WTC11 (cell line): ENCODE results near the gene ARHGAP15. TPM values are rescaled to one million over a fixed set of nuclear protein-coding genes. Genes with fewer than 3 reads are reported as not detected.

ENCODE experiments used
- ATAC-seq: fragments of 200-7000 bp; cut with Tn5 transposase; 2 replicates; pipeline ENCODE4 v1.10.0; 2021; ENCODE audit warnings: mild to moderate bottlenecking, moderate library complexity
- CTCF ChIA-PET: fragments of 300-600 bp; sonication (Branson Sonifier 250); formaldehyde crosslinking; loops from one replicate; lab custom pipeline; 2021; ENCODE audit warnings: antibody characterized with exemption; lab: Charles Lee
- POLR2A ChIA-PET: fragments of 350-600 bp; sonication (Branson Sonifier 250); formaldehyde crosslinking; loops from one replicate; lab custom pipeline; 2021; ENCODE audit warnings: antibody characterized with exemption; lab: Charles Lee
- DNase-seq: peaks from one replicate; pipeline ENCODE4 v3.0.0; 2021; ENCODE audit warnings: low spot score
- H3K27ac Mint-ChIP-seq: 2 replicates; pipeline ENCODE4 v1.8.0; 2021; ENCODE audit warnings: mixed read lengths
- H3K27me3 Mint-ChIP-seq: 2 replicates; pipeline ENCODE4 v1.8.0; 2021; ENCODE audit warnings: low read depth, mild to moderate bottlenecking, moderate library complexity, mixed read lengths
- H3K36me3 Mint-ChIP-seq: 2 replicates; pipeline ENCODE4 v1.8.0; 2021; ENCODE audit warnings: mixed read lengths
- H3K4me1 Mint-ChIP-seq: 2 replicates; pipeline ENCODE4 v1.8.0; 2022; ENCODE audit warnings: mixed read lengths
- H3K4me3 Mint-ChIP-seq: 2 replicates; pipeline ENCODE4 v1.8.0; 2021; ENCODE audit warnings: mild to moderate bottlenecking, moderate library complexity, mixed read lengths
- H3K9me3 Mint-ChIP-seq: 2 replicates; pipeline ENCODE4 v1.8.0; 2021; ENCODE audit warnings: mixed read lengths
- ARID4B ChIP-seq: sonication (generic); formaldehyde crosslinking; IDR thresholded peaks from 2 replicates; pipeline ENCODE4 v1.8.0; 2023; ENCODE audit warnings: missing genetic modification reagents, mild to moderate bottlenecking, borderline replicate concordance
- CREM ChIP-seq: sonication (generic); formaldehyde crosslinking; IDR thresholded peaks from 2 replicates; pipeline ENCODE4 v1.8.1; 2022; ENCODE audit warnings: mild to moderate bottlenecking, missing genetic modification reagents, moderate library complexity
- CTCF ChIP-seq: fragments of 200-600 bp; IDR thresholded peaks from 2 replicates; pipeline ENCODE4 v1.8.0; 2022; ENCODE audit warnings: antibody characterized with exemption
- E2F1 ChIP-seq: sonication (generic); formaldehyde crosslinking; IDR thresholded peaks from 2 replicates; pipeline ENCODE4 v1.8.0; 2022; ENCODE audit warnings: mild to moderate bottlenecking, missing genetic modification reagents
- E2F4 ChIP-seq: sonication (generic); formaldehyde crosslinking; IDR thresholded peaks from 2 replicates; pipeline ENCODE4 v1.8.1; 2022; ENCODE audit warnings: low read depth, mild to moderate bottlenecking, moderate library complexity, missing genetic modification reagents, borderline replicate concordance
- ESRRA ChIP-seq: sonication (generic); formaldehyde crosslinking; IDR thresholded peaks from 2 replicates; pipeline ENCODE4 v1.8.1; 2022; ENCODE audit warnings: mild to moderate bottlenecking, missing genetic modification reagents, borderline replicate concordance
- FOXJ3 ChIP-seq: sonication (generic); formaldehyde crosslinking; IDR thresholded peaks from 2 replicates; pipeline ENCODE4 v1.9.0; 2021; ENCODE audit warnings: missing genetic modification reagents, mild to moderate bottlenecking, borderline replicate concordance
- HMGXB4 ChIP-seq: sonication (generic); formaldehyde crosslinking; IDR thresholded peaks from 2 replicates; pipeline ENCODE4 v1.8.1; 2023; ENCODE audit warnings: mild to moderate bottlenecking, moderate library complexity, missing genetic modification reagents
- JUN ChIP-seq: sonication (generic); formaldehyde crosslinking; IDR thresholded peaks from 2 replicates; pipeline ENCODE4 v1.8.0; 2023; ENCODE audit warnings: mild to moderate bottlenecking, missing genetic modification reagents
- KAT7 ChIP-seq: sonication (generic); formaldehyde crosslinking; IDR thresholded peaks from 2 replicates; pipeline ENCODE4 v1.8.1; 2023; ENCODE audit warnings: missing genetic modification reagents, mild to moderate bottlenecking, borderline replicate concordance
- MAX ChIP-seq: sonication (generic); formaldehyde crosslinking; IDR thresholded peaks from 2 replicates; pipeline ENCODE4 v1.8.0; 2022; ENCODE audit warnings: mild to moderate bottlenecking, missing genetic modification reagents
- MLX ChIP-seq: sonication (generic); formaldehyde crosslinking; IDR thresholded peaks from 2 replicates; pipeline ENCODE4 v1.8.1; 2023; ENCODE audit warnings: mild to moderate bottlenecking, missing genetic modification reagents, moderate library complexity
- OVOL2 ChIP-seq: fragments of 250-450 bp; sonication (Bioruptor Pico); IDR thresholded peaks from 2 replicates; pipeline ENCODE4 v1.9.0; 2021; ENCODE audit warnings: mild to moderate bottlenecking, borderline replicate concordance
- PREB ChIP-seq: sonication (generic); formaldehyde crosslinking; IDR thresholded peaks from 2 replicates; pipeline ENCODE4 v1.8.1; 2022; ENCODE audit warnings: mild to moderate bottlenecking, missing genetic modification reagents, moderate library complexity, borderline replicate concordance
- RELA ChIP-seq: sonication (generic); formaldehyde crosslinking; IDR thresholded peaks from 2 replicates; pipeline ENCODE4 v1.8.1; 2022; ENCODE audit warnings: missing genetic modification reagents, mild to moderate bottlenecking, borderline replicate concordance
- SOX15 ChIP-seq: fragments of 250-450 bp; sonication (Bioruptor Pico); IDR thresholded peaks from 2 replicates; pipeline ENCODE4 v1.9.0; 2021; ENCODE audit warnings: mild to moderate bottlenecking
- TEAD4 ChIP-seq: sonication (generic); formaldehyde crosslinking; IDR thresholded peaks from 2 replicates; pipeline ENCODE4 v1.8.0; 2022; ENCODE audit warnings: mild to moderate bottlenecking, missing genetic modification reagents
- USF2 ChIP-seq: sonication (generic); formaldehyde crosslinking; IDR thresholded peaks from 2 replicates; pipeline ENCODE4 v1.8.1; 2023; ENCODE audit warnings: mild to moderate bottlenecking, missing genetic modification reagents, moderate library complexity
- ZNF317 ChIP-seq: sonication (generic); formaldehyde crosslinking; IDR thresholded peaks from 2 replicates; pipeline ENCODE4 v1.8.1; 2023; ENCODE audit warnings: low read depth, mild to moderate bottlenecking, moderate library complexity, missing genetic modification reagents, borderline replicate concordance
- ZSCAN18 ChIP-seq: fragments of 250-450 bp; sonication (Bioruptor Pico); IDR thresholded peaks from 2 replicates; pipeline ENCODE4 v2.1.2; 2022; ENCODE audit warnings: mild to moderate bottlenecking, moderate library complexity
- total RNA-seq: library from RNA; stranded (reverse); gene quantifications from 3 replicates; pipeline ENCODE4 v1.2.3, GENCODE V29; 2021

ARHGAP15 gene
- total RNA-seq, 1 experiment from 2014 or later, result 0.28 TPM

- TF ChIP-seq USF2 (no peak), MAX (CRISPR knock-in tag) (no peak), ZNF317 (CRISPR knock-in tag) (no peak), OVOL2 (CRISPR knock-in tag) (no peak), FOXJ3 (CRISPR knock-in tag) (no peak), ESRRA (CRISPR knock-in tag) (no peak), JUN (no peak)
Measured at GRCh38 chr2:143252138-143252907, 123.1 kb downstream of the ARHGAP15 start (continued).

GRCh38 chr2:143254110-143254509 is 124.9 kb downstream of the ARHGAP15 start:
- ATAC-seq, result no peak
- Mint-ChIP-seq H3K27me3 (no peaks in the 10 kb centered on the region), H3K4me3 (no peak overlapping the region), H3K36me3 (no peaks in the 10 kb centered on the region), H3K4me1 (peaks cover 15% of the 10 kb centered on the region), H3K9me3 (no peaks in the 10 kb centered on the region), H3K27ac (no peak overlapping the region)
- no peak for DNase-seq
- POLR2A ChIA-PET, result no interaction called here
- CTCF ChIA-PET, result no interaction called here
- no peak for TF ChIP-seq E2F1 (CRISPR knock-in tag)
- TF ChIP-seq E2F4 (CRISPR knock-in tag), result no peak
- TF ChIP-seq TEAD4 (CRISPR knock-in tag), result no peak
- TF ChIP-seq HMGXB4 (CRISPR knock-in tag), result no peak
- no peak for TF ChIP-seq ARID4B (CRISPR knock-in tag)
- no peak for TF ChIP-seq CTCF
- TF ChIP-seq ZSCAN18 (CRISPR knock-in tag), result no peak
- no peak for TF ChIP-seq MLX (CRISPR knock-in tag)
- no peak for TF ChIP-seq CREM (CRISPR knock-in tag)
- no peak for TF ChIP-seq RELA (CRISPR knock-in tag)
- TF ChIP-seq SOX15 (CRISPR knock-in tag), result no peak
- no peak for TF ChIP-seq PREB (CRISPR knock-in tag)
- TF ChIP-seq KAT7 (CRISPR knock-in tag), result no peak
